ENCODE data around the gene RBBP8.
A peak's percentile ranks its signal among the peaks of the same experiment; 100 is the strongest.

Gene RBBP8

GRCh38 chr18:23066504-23067039, 133.4 kb downstream of the RBBP8 start:
- no peak for DNase-seq

GRCh38 chr18:23067236-23067635, 134.1 kb downstream of the RBBP8 start:
- DNase-seq: no peak

- no peak for DNase-seq
These were observed 134.9 kb downstream of the RBBP8 start for GRCh38 chr18:23068011-23068410.

GRCh38 chr18:23068570-23069310, 135.6 kb downstream of the RBBP8 start:
- no peak for DNase-seq

GRCh38 chr18:23069481-23069880, 136.4 kb downstream of the RBBP8 start:
- DNase-seq: peak; percentile 44

DNA sequence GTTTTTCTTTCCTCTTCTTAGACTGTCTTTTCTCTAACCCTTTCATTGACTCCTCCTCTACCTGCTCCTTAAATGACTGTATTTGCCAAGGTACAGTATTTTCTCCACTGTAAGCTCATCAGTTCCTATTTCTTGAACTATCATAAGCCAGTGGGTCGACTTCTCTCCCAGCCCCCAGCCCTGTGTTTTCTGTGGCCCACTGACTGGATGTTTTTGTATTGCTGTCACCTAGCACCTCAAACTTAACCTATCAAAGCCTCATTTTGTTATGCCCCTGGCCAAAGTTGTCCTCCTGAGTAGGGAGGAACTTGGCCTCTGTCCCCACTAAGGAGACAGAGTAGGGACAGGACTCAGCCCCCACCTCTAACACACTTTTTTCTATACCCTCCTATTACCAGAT, 136.8 kb downstream of the RBBP8 start:
- no peak for DNase-seq

DNA sequence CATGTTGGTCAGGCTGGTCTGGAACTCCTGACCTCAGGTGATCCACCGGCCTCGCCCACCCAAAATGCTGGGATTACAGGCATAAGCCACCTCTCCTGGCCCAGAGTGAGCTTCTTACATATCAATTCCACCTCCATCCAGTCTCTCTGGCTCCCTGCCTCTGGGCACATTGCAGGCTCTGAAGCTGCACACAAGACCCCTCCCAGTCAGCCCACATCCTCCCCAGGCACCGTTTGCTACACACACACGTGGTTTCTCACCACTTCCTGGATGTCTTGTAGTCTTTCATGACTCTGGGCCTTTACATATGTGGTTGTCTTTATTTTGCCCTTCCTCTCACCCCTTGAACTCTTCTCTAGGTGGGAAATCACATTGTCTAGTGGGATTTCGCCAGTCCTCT, 138.2 kb downstream of the RBBP8 start:
- DNase-seq: peak; percentile 68

DNA sequence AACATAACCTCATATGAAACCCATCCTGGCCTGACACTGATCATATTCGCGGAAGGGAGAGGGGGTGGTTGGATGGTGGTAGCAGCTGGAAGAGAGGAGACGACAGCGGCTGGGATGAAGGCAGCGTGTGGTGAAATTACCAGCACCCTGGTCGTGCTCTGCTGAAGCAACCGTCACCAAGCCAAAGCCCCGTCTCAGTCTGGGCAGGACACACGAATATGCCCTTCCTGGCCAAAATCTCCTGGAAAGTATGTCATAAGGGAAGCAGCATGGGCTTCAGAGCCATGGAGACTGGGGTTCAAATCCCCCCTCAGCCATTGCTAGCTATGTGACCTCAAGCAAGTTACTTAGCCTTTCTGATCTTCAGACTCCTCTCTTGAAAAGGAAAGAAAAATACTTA, 139.0 kb downstream of the RBBP8 start:
- DNase-seq: no peak

- no peak for DNase-seq
These were observed 141.0 kb downstream of the RBBP8 start for GRCh38 chr18:23073996-23074606.

All from activated CD8-positive, alpha-beta memory T cell treated with anti-CD3 and anti-CD28 coated beads, Interleukin-2, amount 50 U/mL, for 4 hours (primary cell).